EL (cell line): ENCODE results near the gene IKBKE.

Experiments
- DNase-seq: peaks from one replicate; pipeline ENCODE4 v3.0.0-alpha.2; 2016

IKBKE gene

GRCh38 chr1:206469933-206470691, at the start of gene IKBKE:
IKBKE (plus strand) TSS chr1:206470476; CDS start chr1:206473228, 2,752 bp downstream.
- peak; percentile 84 for DNase-seq

GRCh38 chr1:206421616-206422340, 48.5 kb upstream of the IKBKE start:
- no peak for DNase-seq

- no peak for DNase-seq
Observed at GRCh38 chr1:206422525-206422924, 47.8 kb upstream of the IKBKE start.

- no peak for DNase-seq
Observed at GRCh38 chr1:206427291-206427690, 43.0 kb upstream of the IKBKE start.

GRCh38 chr1:206429421-206429820, 40.9 kb upstream of the IKBKE start:
- DNase-seq: no peak

DNA sequence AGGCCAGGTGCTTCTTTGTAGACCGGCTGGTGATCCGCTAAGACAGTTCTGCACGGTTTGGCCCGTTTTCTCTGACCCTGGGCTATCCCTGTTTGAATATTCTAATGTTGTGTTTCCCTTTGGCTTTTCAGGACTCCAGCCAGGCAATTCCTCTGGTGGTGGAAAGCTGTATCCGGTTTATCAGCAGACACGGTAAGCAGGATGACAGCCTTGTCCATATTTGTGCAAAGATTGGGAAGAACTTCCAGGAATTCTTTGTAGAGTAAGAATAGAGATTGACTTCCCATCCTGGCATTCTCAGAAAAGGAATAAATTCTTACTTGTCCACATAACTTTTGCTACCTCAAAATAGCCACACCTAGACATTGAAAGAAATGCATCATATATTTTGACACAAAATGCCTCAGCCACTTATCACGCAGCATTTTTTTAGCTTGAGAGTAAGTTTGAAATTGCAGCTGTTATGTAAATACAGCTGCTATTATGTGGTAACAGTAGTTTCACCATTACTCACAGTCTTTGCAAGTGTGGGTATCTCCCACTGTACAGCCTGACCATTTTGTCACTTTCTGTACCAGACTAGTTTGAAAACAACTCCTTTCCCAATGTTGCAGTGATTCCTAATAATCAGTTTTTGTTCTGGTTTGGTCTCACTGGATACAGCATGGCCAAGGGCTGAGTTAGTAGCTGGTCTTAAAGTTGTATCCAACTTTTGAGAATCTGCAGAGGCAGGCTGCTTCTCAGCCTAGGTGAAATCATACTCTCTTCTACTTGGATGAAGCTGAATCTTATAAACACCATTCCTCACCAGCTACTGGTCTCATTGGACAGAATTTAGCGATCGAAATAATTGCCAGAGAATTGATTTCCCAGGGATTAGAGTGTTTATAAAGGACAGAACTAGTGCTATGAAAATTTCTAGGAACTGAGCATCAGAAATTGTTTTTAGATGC, 40.0 kb upstream of the IKBKE start:
- peak; percentile 57 for DNase-seq

GRCh38 chr1:206435445-206435844, 34.8 kb upstream of the IKBKE start:
- DNase-seq: peak; percentile 36

DNA sequence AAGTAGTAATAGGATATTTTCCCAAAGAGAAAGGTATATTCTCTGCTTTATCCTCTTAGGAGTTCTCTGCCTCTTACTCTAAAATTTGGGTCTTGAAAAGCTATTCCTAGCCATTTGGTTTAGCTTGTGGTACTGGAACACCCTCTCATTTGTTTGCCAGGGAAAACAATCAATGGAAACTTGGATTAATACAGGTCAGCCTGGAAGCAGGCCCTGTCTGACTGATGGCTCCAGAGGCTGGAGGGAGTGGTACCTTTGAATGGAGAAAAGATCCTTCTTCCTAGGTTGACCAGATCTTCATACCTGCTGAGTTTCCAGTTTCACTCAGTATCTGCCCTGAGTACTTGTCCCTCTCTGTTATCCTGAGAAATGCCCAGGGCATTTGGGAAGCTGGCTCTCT, 31.7 kb upstream of the IKBKE start:
- no peak for DNase-seq

- no peak for DNase-seq
Observed at GRCh38 chr1:206439205-206439604, 31.1 kb upstream of the IKBKE start.

GRCh38 chr1:206441336-206441967, 28.8 kb upstream of the IKBKE start:
- DNase-seq: no peak

GRCh38 chr1:206442101-206442500, 28.2 kb upstream of the IKBKE start:
- DNase-seq: peak; percentile 70

DNA sequence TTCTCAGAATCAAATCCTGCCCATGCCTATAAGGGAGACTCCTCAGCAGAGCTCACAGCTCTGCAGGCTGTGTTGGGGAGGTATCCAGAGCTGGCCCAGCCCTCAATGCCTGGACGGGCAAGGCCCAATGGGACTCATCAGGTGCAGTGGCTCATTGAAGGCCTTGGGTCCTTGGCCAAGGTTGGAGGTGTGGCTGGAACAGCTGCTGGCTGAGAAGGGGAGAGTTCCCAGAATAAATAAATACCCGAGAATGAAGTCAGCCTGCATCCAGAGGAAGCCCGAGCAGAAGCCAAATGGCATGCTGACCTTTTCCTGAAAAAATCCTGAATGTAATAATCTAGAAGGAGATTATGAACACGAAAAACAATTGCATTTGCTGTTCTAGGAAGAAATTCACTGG, 25.2 kb upstream of the IKBKE start:
- peak; percentile 31 for DNase-seq

DNA sequence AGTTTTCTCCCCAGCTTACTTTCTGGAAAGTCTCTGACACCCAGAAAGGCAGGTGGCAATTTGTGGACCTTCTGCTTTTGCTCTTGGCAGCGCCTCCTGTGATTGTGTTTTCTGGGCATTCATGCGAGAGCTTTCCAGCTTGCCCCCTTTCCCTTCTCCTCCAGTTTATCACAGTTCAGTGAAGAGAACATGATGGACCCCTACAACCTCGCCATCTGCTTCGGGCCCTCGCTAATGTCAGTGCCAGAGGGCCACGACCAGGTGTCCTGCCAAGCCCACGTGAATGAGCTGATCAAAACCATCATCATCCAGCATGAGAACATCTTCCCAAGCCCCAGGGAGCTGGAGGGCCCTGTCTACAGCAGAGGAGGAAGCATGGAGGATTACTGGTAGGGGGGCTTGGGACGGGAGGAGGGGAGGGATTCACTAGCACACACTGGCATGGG, 24.3 kb upstream of the IKBKE start:
- no peak for DNase-seq

DNA sequence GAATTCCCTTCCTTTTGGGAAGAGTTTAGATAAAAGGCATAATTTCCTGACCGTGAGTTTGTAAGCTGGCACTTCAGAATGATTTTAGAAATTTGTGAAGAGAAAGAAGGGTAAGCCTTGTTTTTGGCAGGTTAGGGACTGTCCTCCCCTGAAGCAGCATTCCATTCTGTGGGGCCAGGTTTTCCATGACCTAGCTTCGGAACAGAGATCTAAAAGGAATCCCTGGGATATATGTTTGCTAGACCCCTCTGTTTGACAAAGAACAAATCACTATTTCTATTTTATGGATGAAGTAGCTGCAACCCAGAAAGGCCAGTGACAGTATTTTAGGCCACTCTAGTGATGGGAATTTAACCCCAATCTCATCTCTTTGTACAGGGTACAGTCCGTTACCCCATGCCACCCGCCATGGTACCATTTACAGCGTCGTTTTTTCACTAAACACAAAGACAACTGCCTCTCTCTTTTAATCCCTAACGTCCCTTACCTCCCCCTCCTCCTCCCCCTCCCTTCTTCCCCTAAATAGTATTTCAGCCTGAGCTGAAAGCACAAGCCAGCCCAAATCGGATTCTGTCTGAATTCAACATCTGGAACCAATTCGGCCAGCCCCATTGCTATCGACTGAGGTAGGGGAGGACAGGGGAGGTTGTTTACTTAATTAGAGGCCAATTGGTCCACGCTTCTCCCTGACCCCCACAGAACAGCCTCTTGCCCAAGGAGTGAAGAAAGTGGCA, 23.4 kb upstream of the IKBKE start:
- DNase-seq: no peak

DNA sequence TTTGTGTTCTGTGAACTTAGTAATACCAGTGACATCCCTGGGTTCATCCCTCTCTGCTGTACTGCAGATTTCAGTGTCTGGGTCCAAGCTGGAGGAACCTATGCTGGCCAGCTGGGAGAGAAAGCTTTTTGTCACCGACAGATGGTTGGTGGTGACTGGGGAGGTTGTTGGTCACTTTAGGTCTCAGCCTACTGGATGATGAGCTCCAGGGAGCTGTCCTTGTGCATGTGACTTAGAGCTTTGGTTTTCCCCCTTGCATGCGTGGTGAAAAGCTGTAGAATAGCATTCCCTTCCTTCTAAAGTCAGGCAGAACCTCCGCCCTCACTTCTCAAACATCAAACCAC, 22.9 kb upstream of the IKBKE start:
- DNase-seq: no peak

- DNase-seq: no peak
Observed at GRCh38 chr1:206447792-206448191, 22.5 kb upstream of the IKBKE start.

DNA sequence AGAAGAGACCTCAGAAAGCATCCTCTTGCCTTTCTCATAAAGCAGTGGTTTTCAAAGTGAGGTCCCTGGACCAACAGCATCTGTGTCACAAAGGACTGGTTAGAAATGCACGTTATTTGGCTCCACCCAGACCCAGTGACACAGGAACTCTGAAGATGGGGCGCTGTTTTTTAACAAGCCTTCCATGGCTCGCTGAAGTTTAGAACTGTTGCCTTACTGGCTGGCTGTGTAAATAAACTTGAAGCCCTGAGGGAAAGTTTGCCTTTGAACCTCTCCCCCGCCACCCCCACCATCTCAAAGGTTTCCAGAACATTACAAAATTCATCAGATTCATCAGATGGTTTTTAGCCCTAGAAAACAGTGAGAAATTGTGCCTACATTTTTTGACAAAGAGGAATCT, 21.8 kb upstream of the IKBKE start:
- DNase-seq: no peak

DNA sequence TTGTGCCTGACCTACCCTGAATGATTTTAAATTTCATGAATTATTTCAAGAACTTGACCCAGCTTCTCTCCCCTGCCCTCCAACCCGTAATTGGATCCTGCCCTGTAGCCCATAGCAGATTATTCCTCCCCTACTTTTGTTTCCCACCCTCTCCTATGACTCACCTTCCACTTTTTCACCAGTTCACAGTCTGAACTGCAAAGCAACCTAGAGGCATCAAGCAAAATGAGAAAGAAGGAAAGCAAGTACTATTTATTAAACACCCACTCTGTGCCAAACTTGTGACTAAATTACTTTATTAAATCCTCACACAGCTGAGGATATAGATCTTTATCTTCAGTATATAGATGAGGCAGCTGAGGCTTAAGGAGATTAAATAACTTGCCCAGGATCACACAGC, 20.7 kb upstream of the IKBKE start:
- peak; percentile 46 for DNase-seq

- DNase-seq: no peak
Observed at GRCh38 chr1:206450281-206450680, 20.0 kb upstream of the IKBKE start.

- no peak for DNase-seq
Observed at GRCh38 chr1:206451134-206451686, 19.1 kb upstream of the IKBKE start.

GRCh38 chr1:206453111-206453510, 17.2 kb upstream of the IKBKE start:
- no peak for DNase-seq

DNA sequence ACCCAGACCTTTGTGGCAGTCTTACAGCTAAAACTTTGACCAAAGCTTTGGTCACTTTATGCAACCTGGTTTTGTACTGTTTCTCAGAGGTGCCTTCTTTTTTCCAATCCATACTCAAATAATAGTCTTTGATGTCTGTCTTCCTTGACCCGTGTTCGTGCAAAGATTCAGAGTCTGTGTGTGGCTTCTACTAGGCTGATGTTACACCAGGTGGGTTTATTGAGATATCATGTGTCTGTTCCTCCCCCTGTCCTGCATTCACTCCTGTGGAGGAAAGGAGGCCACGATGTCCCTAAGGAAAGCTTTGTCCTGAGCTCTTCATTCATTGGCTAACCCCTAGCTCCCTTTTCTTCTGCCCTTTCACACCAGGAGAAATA, 15.0 kb upstream of the IKBKE start:
- DNase-seq: no peak
